ENCODE data around the gene KRTCAP2. TPM values are rescaled to one million over a fixed set of nuclear protein-coding genes. Genes with fewer than 3 reads are reported as not detected.
"Not testable (repeated sequence)": the region's sequence is repeated elsewhere in the genome, so short reads cannot be mapped to it uniquely, and the experiment has no call there.

KRTCAP2 gene
- total RNA-seq, 1 donor from 2014 or later = 128 TPM

DNA sequence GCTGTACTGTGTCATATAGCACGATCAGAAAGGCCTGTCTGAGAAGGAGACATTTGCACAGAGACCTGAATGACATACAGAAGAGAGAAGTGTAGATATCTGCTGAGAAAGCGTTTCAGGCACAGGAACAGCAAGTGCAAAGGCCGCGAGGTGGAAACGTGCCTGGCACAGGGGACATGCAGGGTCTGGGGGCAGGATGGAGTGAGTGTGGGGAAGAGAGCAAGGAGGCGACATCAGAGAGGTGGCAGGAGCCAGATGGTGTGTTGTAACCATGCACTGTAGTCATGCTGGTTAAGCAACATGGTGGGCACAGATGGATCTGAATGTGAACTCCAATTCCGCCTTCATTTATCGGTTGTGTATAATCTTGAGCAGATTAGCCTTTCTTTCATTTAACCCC lies 13.0 kb downstream of the KRTCAP2 start:
- Mint-ChIP-seq H3K27me3 (no peaks in the 10 kb centered on the region), H3K9me3 (no peaks in the 10 kb centered on the region), H3K4me1 (no peaks in the 10 kb centered on the region), H3K4me3 (no peak overlapping the region), H3K27ac (no peak overlapping the region), H3K36me3 (ENCODE audit: low read depth) (no peaks in the 10 kb centered on the region)
- ChIA-PET CTCF (no interaction called here), POLR2A (interaction anchor here (0.5 kb wide), 1 partner anchor 22 kb away, joined by 3 read pairs; no protein-coding TSS in a partner anchor)
- intact Hi-C loops (cut with micrococcal nuclease) = no loop called here
- TF ChIP-seq, protein P1, sequence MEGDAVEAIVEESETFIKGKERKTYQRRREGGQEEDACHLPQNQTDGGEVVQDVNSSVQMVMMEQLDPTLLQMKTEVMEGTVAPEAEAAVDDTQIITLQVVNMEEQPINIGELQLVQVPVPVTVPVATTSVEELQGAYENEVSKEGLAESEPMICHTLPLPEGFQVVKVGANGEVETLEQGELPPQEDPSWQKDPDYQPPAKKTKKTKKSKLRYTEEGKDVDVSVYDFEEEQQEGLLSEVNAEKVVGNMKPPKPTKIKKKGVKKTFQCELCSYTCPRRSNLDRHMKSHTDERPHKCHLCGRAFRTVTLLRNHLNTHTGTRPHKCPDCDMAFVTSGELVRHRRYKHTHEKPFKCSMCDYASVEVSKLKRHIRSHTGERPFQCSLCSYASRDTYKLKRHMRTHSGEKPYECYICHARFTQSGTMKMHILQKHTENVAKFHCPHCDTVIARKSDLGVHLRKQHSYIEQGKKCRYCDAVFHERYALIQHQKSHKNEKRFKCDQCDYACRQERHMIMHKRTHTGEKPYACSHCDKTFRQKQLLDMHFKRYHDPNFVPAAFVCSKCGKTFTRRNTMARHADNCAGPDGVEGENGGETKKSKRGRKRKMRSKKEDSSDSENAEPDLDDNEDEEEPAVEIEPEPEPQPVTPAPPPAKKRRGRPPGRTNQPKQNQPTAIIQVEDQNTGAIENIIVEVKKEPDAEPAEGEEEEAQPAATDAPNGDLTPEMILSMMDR (IDR thresholded peaks at IDR 0.05) = no peak
- ATAC-seq (ENCODE audit: low read depth) (no peak), DNase-seq (no peak)

DNA sequence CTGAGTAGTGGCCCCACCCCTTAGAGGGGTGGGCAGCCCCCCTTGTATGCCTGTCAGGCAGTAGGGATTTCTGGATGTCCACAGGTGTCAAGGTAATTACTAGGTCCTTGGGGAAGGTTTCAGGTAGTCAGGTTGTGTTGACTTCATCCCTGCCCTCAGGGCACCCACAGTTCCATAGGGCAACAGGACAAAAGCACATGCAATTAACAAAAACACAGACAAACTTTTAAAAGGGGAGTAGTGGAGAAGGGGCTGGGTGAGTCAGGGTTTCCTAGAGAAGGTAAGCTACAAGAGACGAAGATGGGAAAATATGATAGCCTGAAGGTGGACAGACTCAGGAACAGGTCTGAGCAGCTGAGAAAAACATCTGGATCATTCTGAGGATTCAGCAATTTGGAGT lies 14.1 kb downstream of the KRTCAP2 start:
- no peaks in the 10 kb centered on the region for H3K36me3 Mint-ChIP-seq (ENCODE audit: low read depth)
- H3K9me3 Mint-ChIP-seq = no peaks in the 10 kb centered on the region
- H3K4me1 Mint-ChIP-seq = no peaks in the 10 kb centered on the region
- no peak overlapping the region for H3K27ac Mint-ChIP-seq
- POLR2A ChIA-PET = no interaction called here
- ATAC-seq (ENCODE audit: low read depth) (no peak), DNase-seq (no peak)
- intact Hi-C loops (cut with micrococcal nuclease) = no loop called here
- no peaks in the 10 kb centered on the region for H3K27me3 Mint-ChIP-seq
- TF ChIP-seq, protein P1 (IDR thresholded peaks at IDR 0.05) = no peak
- CTCF ChIA-PET = no interaction called here
- H3K4me3 Mint-ChIP-seq = no peak overlapping the region

DNA sequence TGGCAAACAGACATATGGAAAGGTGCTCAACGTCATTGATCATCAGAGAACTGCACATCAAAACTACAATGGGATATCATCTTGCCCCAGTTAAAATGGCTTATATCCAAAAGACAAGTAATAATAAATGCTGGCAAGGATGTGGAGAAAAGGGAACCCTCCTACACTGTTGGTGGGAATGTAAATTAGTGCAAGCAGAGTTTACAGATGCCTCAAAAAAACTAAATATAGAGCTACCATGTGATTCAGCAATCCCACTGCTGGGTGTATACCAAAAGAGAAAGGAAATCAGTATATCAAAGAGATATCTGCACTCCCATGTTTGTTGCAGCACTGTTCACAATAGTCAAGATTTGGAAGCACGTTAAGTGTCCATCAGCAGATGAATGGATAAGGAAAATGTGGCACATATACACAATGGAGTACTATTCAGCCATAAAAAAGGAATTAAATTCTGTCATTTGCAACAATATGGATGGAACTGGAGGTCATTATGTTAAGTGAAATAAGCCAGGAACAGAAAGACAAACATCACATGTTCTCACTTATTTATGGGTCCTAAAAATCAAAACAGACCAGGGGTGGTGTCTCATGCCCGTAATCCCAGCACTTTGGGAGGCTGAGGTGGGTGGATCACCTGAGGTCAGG lies 17.0 kb downstream of the KRTCAP2 start:
- POLR2A ChIA-PET; H3K4me3 Mint-ChIP-seq; H3K27ac Mint-ChIP-seq; H3K9me3 Mint-ChIP-seq; H3K36me3 Mint-ChIP-seq (ENCODE audit: low read depth); DNase-seq; H3K4me1 Mint-ChIP-seq; H3K27me3 Mint-ChIP-seq; intact Hi-C loops (cut with micrococcal nuclease); ATAC-seq (ENCODE audit: low read depth): not testable (repeated sequence)
- CTCF ChIA-PET = interaction anchor here (1.0 kb wide), 1 partner anchor 64 kb away, joined by 3 read pairs; no protein-coding TSS in a partner anchor

DNA sequence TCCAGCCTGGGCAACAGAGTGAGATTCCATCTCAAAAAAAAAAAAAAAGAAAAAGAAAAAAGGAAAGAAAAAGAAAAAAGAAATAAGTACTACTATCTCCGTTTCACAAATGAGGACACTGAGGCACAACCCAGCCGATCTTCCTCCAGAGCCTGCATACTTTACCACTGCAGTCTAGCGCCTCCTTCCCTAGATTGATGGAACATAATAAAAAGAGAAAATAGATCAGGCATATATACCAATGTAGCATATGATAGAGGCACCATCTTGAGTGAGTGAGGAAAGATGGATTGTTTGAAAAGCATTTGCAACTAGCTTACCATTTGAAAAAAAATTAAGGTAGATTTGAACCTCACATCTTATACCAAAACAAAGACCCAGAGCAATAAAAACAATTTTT lies 27.6 kb downstream of the KRTCAP2 start:
- ChIA-PET CTCF (no interaction called here), POLR2A (interaction anchor here (7.8 kb wide), 1 partner anchor 10 kb away, joined by 86 read pairs; the partner anchor contains the start of gene SLC50A1)
- intact Hi-C loops (cut with micrococcal nuclease) = no loop called here
- no peaks in the 10 kb centered on the region for H3K36me3 Mint-ChIP-seq (ENCODE audit: low read depth)
- H3K4me1 Mint-ChIP-seq = peaks cover 25% of the 10 kb centered on the region
- no peaks in the 10 kb centered on the region for H3K9me3 Mint-ChIP-seq
- no peaks in the 10 kb centered on the region for H3K27me3 Mint-ChIP-seq
- H3K4me3 Mint-ChIP-seq = no peak overlapping the region
- no peak overlapping the region for H3K27ac Mint-ChIP-seq
- no peak for DNase-seq
- TF ChIP-seq, protein P1 (IDR thresholded peaks at IDR 0.05) = no peak
- ATAC-seq (ENCODE audit: low read depth) = no peak

DNA sequence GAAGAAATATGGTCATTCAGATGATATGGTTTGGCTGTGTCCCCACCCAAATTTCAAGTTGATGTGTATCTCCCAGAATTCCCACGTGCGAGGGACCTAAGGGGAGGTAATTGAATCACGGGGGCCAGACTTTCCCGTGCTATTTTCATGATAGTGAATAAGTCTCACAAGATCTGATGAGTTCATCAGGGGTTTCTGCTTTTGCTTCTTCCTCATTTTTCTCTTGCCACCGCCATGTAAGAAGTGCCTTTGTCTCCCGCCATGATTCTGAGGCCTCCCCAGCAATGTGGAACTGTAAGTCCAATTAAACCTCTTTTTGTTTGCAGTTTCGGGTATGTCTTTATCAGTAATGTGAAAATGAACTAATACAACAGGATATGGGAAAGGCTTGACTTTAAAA lies 31.4 kb downstream of the KRTCAP2 start:
- CTCF ChIA-PET = no interaction called here

More for the DNA sequence above, 31.4 kb downstream of the KRTCAP2 start:
- DNase-seq = no peak
- H3K27ac Mint-ChIP-seq = no peak overlapping the region
- peaks cover 35% of the 10 kb centered on the region for H3K4me1 Mint-ChIP-seq
- no peaks in the 10 kb centered on the region for H3K9me3 Mint-ChIP-seq
- ATAC-seq (ENCODE audit: low read depth) = no peak
- POLR2A ChIA-PET = no interaction called here
- intact Hi-C loops (cut with micrococcal nuclease) = no loop called here
- H3K4me3 Mint-ChIP-seq = no peak overlapping the region
- peaks cover 25% of the 10 kb centered on the region for H3K36me3 Mint-ChIP-seq (ENCODE audit: low read depth)
- no peaks in the 10 kb centered on the region for H3K27me3 Mint-ChIP-seq
- TF ChIP-seq, protein P1 (IDR thresholded peaks at IDR 0.05) = no peak
